HG03139 (cell line): ENCODE results near the gene GBX2.

ENCODE experiments used
- ATAC-seq: cut with Tn5 transposase; IDR thresholded peaks from one replicate; pipeline ENCODE4 v1.9.1; 2021; ENCODE audit not compliant: unreplicated experiment

The GBX2 gene

DNA sequence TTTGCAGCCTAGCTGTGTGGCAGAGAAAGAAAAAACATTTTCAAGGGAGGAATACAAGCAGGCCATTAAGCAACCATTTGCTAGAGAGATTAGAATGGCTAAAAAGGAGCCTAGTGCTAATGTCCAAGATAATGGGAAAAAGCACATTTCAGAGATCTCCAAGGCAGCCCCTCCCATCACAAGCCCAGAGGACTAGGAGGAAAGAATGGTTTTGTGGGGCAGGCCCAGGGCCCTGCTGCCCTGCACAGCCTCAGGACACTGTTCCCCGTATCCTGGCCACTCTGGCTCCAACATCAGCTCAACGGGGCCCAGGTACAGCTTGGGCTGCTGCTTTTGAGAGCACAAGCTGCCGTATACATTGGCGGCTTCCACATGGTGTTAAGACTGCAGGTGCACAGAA, 16.5 kb upstream of the GBX2 start:
- no peak for ATAC-seq

DNA sequence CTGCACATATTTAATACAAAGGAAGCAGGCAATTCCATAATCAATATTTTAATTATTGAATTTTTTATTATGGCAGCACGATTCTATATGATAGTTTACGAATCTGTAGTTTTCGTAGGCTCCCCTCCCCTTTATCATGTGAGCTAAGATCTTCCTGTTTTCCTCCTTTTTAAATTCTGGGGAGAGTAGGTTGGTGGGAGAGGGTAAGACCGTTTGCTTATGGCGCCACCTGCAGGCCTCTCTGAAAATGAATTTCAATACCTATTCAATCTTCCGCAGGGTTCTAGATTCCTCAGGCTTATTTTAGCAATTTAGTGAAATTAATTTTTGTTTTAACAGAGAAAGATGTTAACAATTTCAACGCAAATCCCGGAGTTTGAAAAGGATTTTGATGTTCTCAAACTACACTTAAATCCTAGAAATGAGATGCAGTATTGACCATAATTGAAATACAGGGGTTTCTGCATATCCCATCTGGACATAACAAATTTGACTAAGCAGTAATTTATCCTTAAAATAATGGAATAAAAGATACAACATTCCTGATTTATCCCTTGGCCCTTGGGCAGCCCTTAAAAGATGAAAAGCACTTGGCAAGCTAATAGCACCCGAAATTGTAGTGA, 12.8 kb upstream of the GBX2 start:
- no peak for ATAC-seq

DNA sequence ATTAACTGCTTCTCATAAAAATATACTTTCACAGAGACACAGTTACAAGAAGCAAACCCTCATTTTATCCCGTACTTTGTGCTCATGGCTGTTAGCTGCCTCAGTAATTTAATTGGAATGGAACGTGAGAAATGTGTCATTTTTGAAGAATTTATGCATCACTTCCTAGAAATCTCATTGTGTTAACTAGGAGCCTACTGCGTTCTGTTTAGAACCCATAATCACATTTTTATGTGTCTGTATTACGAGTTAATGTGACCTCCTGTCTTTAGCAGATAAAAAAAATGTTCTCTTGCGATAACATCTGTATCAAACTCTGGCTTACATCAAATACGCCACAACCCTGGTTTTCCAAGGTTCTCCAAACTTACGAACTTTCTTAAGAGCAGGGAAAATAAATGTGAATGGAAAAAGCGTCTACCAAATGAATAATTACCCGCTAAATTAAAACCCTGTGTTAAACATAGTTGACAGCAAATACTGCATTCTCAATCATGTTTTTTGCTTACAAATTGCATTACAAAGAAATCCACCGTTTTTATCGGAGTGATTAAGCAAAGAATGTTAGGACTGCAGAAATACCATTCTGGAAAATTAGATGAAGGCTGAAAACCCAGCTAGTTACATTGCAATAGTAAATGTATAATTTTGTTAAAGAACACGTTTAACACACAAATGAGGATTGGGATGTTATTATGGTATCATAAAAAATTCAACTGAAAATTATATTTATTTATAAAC, 12.1 kb upstream of the GBX2 start:
- ATAC-seq = no peak

DNA sequence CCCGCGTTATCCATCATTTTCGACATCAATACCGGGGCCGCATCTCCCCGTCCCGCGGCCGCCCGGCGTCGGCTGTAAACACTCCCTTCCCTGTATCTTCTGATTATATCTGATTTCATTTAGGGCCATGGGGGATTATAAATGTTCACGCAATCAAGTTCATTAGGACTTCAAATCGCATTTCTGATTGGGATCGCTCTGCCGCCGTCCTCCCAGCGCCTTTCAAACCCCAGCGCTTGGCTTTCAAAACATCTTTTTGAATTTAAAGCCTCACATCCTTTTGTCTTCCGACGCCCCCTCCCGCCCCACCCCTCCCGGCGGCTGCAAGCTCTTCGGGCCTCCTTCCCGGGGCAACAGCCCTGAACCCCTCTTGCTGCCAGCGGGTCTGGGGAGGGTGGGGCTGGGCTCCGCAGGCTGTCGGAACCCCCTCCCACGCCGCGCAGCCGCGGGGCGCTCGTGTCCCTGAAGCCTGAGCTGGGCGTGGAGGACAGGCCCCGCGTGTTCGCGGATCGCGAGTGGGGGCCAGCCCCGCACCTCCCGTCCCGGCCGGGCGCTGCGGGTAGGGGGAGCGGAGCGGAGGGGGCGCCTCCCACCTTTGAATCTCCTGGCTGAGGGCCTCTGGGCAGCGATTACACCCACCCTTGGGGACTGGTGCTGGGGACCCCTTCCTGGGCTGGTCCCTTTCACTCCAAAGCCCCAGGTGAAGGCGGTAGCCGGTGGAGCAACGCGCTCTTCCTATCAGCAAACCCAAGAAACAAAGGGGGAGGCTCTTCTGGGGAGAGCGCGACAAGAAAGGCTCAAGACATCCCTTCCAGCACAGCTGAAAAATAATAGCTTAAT, 11.3 kb upstream of the GBX2 start:
- ATAC-seq = no peak

DNA sequence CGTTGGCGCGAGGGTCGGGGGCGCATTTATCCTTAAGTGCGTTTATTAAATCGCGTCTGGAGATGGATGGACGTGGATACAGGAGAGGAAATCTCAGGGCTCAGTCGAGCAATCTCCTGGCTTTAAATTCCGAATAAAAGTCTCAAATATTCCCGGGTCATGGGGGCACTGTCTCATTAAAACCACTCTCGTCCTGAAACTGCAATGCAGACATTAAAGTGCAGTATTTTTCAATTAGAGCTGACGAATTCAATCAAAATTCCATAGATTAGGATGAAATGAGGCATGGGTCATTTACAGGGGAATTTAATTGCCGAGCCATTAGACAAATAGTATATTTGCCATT, 10.7 kb upstream of the GBX2 start:
- ATAC-seq = no peak

DNA sequence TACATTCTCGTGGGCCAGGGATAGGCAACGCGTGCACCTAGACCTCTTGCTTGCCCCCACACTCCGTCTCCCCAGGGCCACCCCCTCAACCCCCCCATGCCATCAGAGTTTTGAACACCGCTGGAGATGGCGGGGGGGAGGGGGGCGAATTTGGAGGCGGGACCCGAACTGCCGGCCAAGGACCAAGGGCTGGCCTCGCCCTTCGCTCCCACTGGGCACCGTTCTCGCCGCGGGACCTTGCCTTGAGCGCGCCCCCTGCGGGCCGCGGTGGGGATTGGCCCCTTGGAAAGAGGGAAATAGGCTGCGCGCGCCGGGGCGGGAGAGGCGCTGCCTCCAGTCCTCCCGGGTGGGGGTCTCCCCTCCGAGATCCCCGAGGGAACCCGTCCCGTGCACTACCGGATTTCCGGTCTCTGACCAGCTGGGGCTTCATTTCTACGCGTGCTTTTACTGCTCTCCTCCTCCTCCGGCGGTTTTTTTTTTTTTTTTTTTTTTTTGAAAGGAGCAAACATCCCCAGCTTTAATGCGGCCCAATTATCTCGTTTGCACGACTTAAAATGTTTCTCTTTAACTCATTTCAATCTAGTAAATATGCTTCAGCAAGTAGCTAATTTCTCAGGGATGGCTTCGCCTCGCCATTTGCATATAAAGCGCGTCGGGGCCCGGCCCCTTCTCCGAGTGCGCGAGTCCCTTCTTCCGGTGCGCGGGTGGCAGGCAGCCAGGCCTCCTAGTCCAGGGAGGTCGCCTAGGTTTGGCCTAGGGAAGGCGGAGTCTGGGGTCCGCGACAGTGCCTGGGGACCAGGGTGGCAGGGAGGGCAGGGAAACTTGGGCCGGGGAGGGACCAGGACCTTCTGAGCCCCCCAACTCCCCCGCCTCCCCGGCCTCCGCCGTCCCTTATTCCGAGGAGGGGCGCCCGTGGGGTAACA, 10.0 kb upstream of the GBX2 start:
- no peak for ATAC-seq

DNA sequence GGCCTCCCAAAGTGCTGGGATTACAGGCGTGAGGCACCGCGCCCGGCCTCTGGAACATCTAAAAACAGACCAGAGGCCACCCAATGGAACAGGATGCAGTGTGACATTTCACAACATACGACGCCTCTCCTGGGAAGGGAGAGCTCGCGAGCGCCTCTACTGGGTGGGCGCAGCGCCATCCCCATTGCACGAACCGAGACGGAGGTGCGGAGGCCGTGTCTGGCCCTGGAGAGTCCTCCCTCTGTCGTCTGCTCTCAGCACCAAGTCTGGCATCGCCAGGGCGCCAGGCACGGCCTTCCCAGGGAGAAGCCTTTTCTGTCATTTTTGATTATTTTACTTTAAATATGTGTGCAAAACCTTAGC, 9.4 kb upstream of the GBX2 start:
- ATAC-seq = no peak

DNA sequence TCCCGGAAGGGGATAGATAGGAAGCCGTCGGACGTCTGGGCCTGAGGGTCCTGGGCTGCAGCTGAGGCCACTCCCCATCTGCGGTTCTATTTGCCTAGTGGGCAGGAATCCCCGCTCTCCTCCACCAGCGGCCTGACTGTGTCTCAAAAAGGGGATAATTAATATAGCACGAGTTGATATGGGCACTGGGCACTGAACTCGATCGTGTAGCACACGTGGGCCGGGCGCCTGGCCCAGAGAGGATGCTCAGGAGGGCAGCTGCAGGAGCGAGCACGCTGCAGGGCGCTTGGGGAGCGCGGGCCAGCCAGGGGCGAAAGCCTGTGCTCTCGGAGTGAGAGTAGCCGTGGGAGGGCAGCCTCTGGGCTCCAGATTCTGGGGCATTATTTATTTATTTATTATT, 8.8 kb upstream of the GBX2 start:
- ATAC-seq = no peak

DNA sequence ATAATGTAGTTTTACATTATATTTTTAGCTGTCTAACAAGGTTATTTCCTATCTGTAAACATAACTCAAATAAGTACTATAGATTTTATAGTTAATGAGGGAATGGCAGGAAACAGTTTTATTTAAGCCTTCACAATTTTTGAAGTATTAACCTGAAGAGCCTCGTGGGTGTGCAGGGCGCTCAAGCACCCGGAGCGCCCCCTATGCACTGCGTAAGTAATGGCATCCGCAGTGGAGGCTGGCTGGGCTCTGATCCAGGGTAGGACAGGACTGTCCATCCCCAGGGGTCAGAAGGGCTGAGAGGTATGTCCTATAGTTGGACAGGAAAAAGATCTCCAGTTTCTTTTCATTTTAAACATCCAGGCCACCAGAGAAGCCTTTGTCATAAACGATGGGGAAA, 8.2 kb upstream of the GBX2 start:
- no peak for ATAC-seq

DNA sequence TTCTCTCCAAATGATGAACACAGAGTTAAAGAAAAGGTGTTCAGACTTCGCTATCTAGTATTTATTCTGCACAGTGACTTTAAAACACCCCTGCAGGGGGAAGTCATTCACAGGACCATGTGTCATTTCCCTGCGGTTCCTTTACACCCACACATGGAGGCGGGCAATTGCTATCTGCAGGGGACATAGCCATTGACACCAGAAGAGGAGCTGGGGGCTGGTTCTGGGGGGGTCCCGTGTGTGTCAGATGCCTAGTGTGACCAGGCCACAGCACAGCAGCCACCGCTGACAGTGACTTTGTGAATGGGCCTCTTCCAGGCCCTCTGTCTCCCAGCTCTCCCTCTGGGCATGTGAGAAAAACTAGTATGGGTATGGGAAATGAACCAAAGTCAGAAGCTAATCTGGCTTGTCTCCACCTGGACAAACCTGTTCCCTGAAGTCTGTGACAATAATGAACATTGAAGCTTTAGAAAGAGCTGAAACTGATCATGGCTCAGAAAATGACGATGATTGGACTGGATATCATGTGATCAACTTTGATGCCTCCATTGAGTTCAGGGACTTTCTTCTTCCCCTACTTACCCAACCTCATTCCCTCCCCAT, 7.5 kb upstream of the GBX2 start:
- no peak for ATAC-seq

DNA sequence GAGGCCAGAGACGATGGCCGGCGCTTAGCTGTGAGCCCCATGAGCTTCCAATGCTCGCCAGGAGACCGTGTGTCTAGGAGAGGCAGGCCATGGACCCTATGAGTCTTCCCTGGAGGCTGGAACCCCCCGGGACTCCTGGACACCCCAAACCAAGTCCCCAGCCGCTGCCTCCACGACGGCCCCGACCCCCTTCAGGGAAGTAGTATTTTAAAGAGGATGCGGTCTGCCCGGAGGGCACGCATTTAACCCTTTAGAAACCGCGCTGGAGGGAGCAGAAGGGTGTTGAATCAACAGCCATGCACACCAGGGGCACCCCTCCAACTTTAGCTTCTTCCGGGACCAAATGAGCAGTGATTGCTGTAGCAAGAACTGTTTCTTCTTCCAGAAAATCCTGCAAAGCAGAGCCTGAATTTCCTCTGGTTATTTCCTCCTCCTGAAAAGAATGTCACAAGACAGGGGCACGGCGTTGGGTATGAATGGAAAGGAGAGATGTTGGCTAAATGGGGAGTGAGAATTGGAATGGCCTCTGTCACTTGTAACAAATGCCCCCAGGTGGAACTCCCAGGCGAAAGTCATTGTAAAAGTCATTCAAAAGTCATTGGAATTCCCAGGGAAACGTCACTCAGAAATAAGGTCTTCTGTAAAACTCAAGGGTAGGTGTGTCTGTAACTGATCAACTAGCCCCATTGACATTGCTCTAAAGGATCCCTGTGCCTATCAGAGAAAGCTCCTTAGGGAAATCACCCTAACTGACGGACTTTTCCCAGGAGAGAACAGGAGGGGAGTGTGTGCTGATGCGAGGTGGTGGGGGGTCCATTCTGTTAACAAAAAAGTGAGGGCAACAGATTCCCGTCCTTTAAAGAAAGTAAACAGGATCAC, 5.8 kb upstream of the GBX2 start:
- ATAC-seq = no peak

DNA sequence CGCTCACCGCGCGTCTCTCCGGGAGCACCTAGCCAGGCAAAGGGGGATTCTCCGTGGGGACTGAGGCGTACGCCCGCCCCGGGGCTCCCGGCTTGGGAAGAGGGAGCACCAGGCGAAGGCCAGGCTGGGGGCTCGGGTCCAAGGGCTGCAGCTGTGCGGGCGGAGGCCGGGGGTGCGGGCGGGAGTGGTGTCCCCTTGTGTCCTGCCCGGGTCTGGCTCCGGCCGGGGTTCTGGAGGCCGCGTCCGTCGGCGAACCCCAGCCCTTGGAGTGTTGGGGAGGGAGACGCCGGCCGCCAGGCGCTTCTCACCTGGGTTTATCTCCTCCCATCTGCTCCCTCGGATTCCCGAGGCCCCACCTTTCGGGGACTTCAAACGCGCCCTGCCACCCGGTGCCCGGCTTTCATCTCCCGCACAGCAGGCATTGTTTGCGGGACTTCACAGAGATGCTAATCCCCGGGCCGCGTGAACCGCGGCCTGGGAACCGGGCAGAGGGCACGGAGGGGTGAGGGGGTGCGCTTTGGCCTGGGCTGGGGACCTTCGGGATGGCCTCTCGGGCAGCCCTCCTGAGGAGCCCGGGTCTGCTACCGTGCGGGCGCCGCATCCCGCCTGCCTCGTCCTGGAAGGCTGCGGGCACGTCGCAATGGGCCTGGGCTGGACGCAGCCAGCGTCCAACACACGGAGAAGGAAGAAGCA, 5.0 kb upstream of the GBX2 start:
- ATAC-seq = no peak

DNA sequence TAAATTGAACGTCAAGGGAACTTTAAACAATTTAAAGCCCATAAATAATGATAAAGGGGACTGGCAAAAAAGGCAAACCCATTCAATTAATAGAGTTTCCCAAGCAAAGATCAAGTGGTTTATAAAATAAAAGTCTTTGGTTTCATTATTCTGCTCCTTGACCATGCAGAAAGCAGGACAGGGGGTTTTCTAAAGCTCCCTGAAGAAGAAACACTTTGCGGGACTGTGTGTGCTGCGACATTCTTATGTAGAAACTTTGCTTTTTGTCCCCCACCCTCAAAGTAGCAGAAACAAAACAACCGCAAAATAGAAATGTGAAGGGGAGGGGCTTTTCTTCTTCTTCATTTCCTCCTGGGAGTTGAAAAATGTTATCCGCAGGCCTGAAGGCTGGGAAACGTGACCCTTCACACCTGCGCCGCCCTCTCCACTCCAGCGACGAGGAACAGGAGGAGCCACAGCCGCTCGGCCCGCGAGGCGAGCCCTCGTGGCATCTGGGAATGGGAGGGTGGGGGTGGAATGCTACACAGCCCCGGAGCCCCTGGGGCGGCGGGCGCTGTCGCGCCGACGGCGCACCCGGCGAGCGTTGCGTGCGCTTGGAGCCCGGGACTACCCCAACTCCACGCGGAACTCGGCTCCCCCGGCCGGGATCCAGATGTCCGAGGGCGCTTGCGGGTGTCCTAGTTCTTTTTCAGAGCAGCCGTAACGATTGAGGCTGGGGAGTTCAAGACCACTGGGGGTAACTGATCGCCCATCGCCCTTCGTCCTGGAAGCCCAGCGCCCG, 4.3 kb upstream of the GBX2 start:
- no peak for ATAC-seq

DNA sequence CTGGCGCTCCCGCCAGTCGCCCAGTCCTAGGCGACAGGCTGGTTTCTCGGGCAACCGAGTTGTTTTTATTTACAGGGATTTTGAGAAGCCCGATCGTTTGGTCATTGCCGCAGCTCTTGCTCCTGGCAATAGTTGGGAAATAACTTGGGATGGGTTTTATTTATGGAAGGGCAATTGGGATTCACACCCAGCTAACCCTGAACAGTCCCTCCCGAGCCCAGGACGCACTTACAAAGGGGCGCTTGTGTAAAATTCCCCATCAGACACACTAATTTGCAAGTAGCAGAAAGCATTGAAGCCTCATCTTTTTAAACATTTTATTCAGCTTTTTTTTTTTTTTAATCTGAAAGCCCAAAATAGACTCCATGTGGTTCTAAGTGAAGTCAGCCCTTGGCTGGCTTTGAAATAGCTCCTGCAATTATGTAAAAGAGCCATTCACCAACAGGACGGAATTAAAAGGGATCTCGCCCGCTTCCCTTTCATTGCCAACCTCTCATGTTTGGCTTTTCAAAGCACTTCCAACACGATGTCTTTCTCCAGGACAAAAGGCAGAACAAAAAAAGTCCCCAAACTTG, 3.6 kb upstream of the GBX2 start:
- no peak for ATAC-seq

DNA sequence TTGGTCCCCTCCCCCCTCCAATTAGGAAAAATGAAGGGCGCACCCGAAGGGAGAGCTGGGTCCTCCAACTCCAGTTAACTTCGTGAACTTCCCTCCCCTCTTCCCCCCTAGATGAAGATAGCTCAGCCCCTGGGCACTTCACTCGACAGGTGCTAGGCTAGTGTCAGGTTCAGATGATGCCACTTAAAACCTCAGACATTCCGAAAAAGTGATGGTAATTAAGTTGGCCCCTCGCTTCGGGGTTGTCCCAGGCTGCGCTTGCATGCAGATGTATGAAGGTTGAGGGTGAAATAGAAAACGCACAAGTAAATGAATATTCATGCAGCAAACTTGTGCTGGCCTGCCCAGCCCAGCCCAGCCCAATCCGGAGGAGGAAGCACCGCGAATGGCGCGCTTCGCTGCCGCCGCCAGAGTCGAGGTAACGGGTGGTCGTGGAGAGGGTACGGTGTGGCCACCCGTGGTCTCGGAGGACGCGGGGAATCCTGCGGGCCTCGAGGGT, 3.0 kb upstream of the GBX2 start:
- ATAC-seq = no peak

DNA sequence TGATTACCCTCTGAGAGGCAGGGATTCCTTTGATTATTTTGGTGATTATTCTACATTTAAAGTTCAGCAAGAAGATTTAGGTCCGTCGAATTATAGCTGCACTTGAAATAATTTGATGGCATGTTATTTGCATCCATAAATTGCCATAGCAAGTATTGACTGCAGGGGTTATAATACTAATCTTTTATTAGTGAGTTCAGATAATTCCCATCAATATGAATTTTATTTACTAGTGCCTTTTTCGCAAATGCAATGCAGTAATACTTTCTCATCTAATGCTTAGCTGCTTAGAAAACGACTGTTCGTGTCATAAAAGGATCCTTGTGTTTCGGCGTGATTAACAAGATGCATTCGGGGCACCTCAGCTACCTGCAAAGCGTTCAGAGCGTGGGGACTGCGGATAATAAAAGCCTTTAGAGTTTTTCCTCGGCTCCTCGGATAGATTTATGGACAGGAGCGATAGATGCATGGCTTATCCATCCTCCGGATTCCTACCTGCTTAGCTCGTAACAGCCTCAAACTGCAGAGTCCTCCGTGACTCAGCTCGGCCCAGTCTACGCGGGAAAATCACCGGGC, 2.5 kb upstream of the GBX2 start:
- ATAC-seq = no peak

DNA sequence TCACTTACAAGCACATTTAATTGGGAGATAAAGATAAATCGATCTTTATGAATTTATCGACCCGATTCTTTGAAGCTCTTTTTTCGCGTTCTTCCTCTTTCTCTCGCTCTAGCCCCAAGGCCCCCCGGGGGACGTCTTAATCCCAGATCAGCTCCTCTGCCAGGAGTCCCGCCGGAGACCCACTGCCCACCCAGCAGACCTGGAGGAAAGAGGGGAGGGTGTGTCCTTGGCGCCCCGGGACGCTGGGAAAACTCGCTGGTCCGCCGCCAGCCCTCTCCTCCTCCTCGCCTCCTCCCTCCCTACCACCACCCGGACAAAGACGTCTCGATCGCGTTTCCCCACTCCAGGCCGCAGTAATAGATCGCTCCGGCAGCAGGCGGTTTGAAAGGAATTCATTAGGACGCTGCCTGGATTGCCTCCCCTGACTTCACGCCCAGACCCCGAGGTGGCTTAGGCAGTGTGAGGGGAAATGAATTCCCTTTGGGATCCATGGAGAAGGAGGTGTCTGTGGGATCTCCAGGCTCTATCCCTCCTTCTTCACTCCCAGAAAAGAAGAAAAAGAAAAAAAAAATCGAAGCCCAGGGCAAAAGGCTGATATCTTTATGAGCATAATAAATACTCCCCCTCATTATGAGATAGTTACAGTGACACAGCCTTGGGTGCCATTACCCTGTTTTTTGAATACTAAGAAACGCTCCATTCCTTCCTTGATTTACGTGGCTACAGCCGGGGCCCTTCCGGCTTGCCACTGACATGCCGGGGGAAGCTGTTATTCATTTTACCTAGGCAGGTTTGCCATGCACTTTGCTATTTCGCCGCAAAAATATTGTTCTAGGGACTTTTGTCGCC, 1.8 kb upstream of the GBX2 start:
- ATAC-seq = no peak
